Spleen (tissue), 7 donors: ENCODE measurements around the gene ANO3.

Experiments used
- CTCF ChIP-seq, 11 experiments: fragments of 200-600 bp in 7 of 11; fragments of 450-650 bp in 4 of 11; sonication (generic) in 4 of 11; IDR thresholded peaks in 8 of 11; conservative IDR thresholded peaks in 3 of 11; 1 replicate in 7 of 11; 2 replicates in 4 of 11; pipeline versions ENCODE4 v1.4.0 to v1.8.0; 2016 to 2021; ENCODE audit warnings: antibody characterized with exemption in 11 of 11, inconsistent platforms in 4 of 11, mild to moderate bottlenecking in 1 of 11
- POLR2A ChIP-seq, 3 donors: fragments of 450-650 bp; IDR thresholded peaks; one replicate each; pipeline ENCODE4 v1.5.1; 2017; ENCODE audit warnings: antibody characterized with exemption in 3 of 3, mild to moderate bottlenecking in 1 of 3
- POLR2AphosphoS5 ChIP-seq, 3 donors: sonication (generic); formaldehyde crosslinking; IDR thresholded peaks; one replicate each; pipeline ENCODE4 v1.5.1; 2017; ENCODE audit warnings: antibody characterized with exemption in 3 of 3
- donor health status: DM: no; HTN: no; CAD: no; lungs with moderate emphysema.
- donor health status: DM: no; HTN: no; CAD: no.
- donor health status: DM: no; HTN: no; CAD: no.

DNA sequence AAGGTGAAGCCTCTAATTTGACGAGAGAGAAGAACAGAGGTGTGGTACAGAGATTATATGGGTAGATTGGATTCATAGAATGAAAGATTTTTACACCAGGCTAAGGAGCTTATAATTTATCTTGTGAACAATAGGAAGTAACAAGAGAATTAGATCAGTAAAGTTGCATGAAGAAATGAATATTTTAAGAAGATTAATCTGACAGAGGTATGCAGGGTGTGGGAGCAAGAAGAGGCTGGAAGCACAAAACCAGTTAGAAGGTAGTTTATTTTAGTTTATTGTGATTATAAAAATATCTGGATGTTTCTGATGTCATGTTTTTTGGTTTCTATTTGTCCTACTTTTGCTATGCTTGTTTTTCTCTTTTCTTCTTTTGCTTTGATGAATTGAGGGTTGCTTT is 374.3 kb downstream of the ANO3 start:
- TF ChIP-seq POLR2AphosphoS5 (IDR thresholded peaks at IDR 0.05) (no peak), POLR2A (IDR thresholded peaks at IDR 0.05) (no peak), CTCF (IDR thresholded peaks at IDR 0.05 in 8 of 11, conservative IDR thresholded peaks at IDR 0.05 in 3 of 11) (no peak)
